ENCODE results near the gene CTNNBIP1. TPM values are rescaled to one million over a fixed set of nuclear protein-coding genes. Genes with fewer than 3 reads are reported as not detected.

The CTNNBIP1 gene
- polyA plus RNA-seq, 1 of the 3 experiments (the other 2 are of a cell fraction) = 57.6 TPM

DNA sequence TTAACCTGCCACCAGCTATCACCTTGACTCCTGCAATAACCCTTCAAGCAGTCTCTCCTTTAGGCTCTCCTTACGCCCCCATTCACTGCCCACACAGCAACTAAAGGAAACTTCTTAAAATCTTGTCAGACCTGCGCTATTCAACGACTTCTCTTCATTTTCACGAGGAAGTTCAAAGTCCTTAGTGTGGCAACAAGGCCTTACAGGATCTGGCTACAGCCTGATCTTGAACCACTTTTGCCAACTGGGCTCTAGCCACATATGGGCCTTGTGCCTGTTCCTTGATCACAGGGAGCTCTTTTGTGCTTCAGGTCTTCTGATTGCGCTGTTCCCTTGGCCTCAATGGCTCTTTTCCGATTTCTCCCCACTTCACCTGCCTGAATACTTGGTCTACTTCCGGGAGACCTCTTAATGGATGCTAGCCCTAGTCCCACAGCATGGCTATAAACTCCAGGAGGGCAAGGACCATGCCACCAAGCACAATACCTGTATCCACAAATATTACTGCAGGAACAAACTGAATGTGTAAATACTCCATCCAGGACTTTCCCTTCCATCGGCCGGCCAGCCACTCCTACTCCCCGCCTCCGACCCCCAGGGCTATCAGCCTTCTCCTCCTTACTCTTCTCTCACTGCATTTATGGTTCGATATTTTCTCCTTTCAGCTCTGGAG is 2.3 kb upstream of the CTNNBIP1 start:
- H3K4me2 ChIP-seq = no peak overlapping the region
- H3F3A ChIP-seq (replicated peaks; ENCODE audit: insufficient read depth) = peaks cover 12% of the 10 kb centered on the region
- H3K9me3 ChIP-seq = no peaks in the 10 kb centered on the region
- CTCF ChIA-PET = interaction anchor here (0.5 to 1.0 kb wide), 2 partner anchors 85 to 414 kb away, joined by 3 read pairs; no protein-coding TSS in a partner anchor
- no peaks in the 10 kb centered on the region for H4K20me1 ChIP-seq (ENCODE audit: insufficient read depth)
- peaks cover 4 to 10% of the 10 kb centered on the region in 2 experiments; a peak in 2 of 4 replicates for H3K4me1 ChIP-seq (ENCODE audit: control insufficient read depth in 1 of 2, insufficient read depth in 2 of 2, low read depth in 1 of 2, low read length in 1 of 2)
- H3K79me2 ChIP-seq (ENCODE audit: insufficient read depth) = peaks cover 18% of the 10 kb centered on the region; the same call in 1 of the 2 replicates
- H3K27me3 ChIP-seq (ENCODE audit: insufficient read depth) = no peaks in the 10 kb centered on the region
- no peak for DNase-seq
- POLR2A ChIA-PET = no interaction called here
- TF ChIP-seq TEAD4 (IDR thresholded peaks at IDR 0.05; ENCODE audit: borderline replicate concordance, insufficient read depth) = no peak
- TF ChIP-seq SMC3 (IDR thresholded peaks at IDR 0.05; ENCODE audit: low read depth, low read length) = no peak
- no peak for TF ChIP-seq POLR2AphosphoS5 (IDR thresholded peaks at IDR 0.05; ENCODE audit: low read depth, low read length)
- TF ChIP-seq GABPA (IDR thresholded peaks at IDR 0.05; ENCODE audit: low read depth) = no peak
- no peak for TF ChIP-seq YY1 (IDR thresholded peaks at IDR 0.05; ENCODE audit: low read depth)
- TF ChIP-seq PBX3 (IDR thresholded peaks at IDR 0.05) = no peak
- TF ChIP-seq CHD2 (IDR thresholded peaks at IDR 0.05; ENCODE audit: low read length, partially characterized antibody) = no peak
- TF ChIP-seq MAX (IDR thresholded peaks at IDR 0.05; ENCODE audit: low read depth) = no peak
- TF ChIP-seq JUND (IDR thresholded peaks at IDR 0.05) = no peak
- TF ChIP-seq CTCF (IDR thresholded peaks at IDR 0.05) = no peak
- no peak for TF ChIP-seq RXRA (IDR thresholded peaks at IDR 0.05; ENCODE audit: borderline replicate concordance, low read depth)
- TF ChIP-seq, protein P1, sequence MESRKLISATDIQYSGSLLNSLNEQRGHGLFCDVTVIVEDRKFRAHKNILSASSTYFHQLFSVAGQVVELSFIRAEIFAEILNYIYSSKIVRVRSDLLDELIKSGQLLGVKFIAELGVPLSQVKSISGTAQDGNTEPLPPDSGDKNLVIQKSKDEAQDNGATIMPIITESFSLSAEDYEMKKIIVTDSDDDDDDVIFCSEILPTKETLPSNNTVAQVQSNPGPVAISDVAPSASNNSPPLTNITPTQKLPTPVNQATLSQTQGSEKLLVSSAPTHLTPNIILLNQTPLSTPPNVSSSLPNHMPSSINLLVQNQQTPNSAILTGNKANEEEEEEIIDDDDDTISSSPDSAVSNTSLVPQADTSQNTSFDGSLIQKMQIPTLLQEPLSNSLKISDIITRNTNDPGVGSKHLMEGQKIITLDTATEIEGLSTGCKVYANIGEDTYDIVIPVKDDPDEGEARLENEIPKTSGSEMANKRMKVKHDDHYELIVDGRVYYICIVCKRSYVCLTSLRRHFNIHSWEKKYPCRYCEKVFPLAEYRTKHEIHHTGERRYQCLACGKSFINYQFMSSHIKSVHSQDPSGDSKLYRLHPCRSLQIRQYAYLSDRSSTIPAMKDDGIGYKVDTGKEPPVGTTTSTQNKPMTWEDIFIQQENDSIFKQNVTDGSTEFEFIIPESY (IDR thresholded peaks at IDR 0.05; ENCODE audit: borderline replicate concordance, low read depth) = no peak
- no peaks in the 10 kb centered on the region for H3K9me2 ChIP-seq
- no peak overlapping the region for H2AFZ ChIP-seq (ENCODE audit: low read depth)
- no peaks in the 10 kb centered on the region for H3K36me3 ChIP-seq (replicated peaks in 1 of 2; ENCODE audit: control insufficient read depth in 1 of 2, insufficient read depth in 2 of 2, low read length in 1 of 2)
- WGBS (ENCODE audit: low lambda C conversion rate) = 94% methylated on average over 12 of the region's 12 CpGs
- H3K9ac ChIP-seq = no peak overlapping the region
- no peak overlapping the region for H3K4me3 ChIP-seq (ENCODE audit: low read depth in 2 of 2, low read length in 1 of 2)
- no peak overlapping the region for H3K27ac ChIP-seq (ENCODE audit: low read depth in 2 of 2, low read length in 1 of 2)

Data from SK-N-SH (cell line).